DLD1 (cell line): ENCODE data around the gene SDHA.
"Not testable (repeated sequence)": the region's sequence is repeated elsewhere in the genome, so short reads cannot be mapped to it uniquely, and the experiment has no call there.

Experiments used
- in situ Hi-C: cut with HindIII; loops from 2 replicates; pipeline ENCODE4 v1.10.0; 2017; ENCODE audit warnings: low sequenced_read_pairs

Gene SDHA

GRCh38 chr5:251975-252374, 33.9 kb downstream of the SDHA start:
- in situ Hi-C loops = not testable (repeated sequence)

DNA sequence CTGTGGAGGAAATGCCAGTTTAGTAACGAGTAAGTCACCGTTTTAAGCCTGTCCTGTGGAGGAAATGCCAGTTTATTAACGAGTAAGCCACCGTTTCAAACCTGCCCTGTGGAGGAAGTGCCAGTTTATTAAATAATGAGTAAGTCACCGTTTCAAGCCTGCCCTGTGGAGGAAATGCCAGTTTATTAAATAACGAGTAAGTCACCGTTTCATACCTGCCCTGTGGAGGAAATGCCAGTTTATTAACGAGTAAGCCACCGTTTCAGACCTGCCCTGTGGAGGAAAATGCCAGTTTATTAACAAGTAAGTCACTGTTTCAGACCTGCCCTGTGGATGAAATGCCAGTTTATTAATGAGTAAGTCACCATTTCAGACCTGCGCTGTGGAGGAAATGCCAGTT, 34.4 kb downstream of the SDHA start:
- in situ Hi-C loops = no loop called here

DNA sequence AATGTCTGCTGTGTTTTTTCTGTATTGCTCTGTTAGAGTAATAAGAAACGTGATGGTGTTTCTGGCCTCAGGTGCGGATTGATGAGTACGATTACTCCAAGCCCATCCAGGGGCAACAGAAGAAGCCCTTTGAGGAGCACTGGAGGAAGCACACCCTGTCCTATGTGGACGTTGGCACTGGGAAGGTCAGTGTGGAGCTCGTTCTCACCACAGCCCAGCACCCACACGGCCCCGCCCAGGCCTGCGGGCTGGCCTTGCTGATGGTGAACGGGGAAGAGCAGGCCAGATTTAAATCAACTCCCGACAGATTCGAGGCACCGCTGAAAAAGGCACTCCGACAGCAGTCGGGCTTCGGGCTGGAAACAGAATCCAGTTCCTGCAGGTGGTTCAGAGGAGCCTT, 36.2 kb downstream of the SDHA start:
- in situ Hi-C loops = not testable (repeated sequence)

GRCh38 chr5:255116-255515, 37.0 kb downstream of the SDHA start:
- in situ Hi-C loops = not testable (repeated sequence)

DNA sequence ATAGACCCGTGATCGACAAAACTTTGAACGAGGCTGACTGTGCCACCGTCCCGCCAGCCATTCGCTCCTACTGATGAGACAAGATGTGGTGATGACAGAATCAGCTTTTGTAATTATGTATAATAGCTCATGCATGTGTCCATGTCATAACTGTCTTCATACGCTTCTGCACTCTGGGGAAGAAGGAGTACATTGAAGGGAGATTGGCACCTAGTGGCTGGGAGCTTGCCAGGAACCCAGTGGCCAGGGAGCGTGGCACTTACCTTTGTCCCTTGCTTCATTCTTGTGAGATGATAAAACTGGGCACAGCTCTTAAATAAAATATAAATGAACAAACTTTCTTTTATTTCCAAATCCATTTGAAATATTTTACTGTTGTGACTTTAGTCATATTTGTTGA, 38.2 kb downstream of the SDHA start:
- in situ Hi-C loops = not testable (repeated sequence)

DNA sequence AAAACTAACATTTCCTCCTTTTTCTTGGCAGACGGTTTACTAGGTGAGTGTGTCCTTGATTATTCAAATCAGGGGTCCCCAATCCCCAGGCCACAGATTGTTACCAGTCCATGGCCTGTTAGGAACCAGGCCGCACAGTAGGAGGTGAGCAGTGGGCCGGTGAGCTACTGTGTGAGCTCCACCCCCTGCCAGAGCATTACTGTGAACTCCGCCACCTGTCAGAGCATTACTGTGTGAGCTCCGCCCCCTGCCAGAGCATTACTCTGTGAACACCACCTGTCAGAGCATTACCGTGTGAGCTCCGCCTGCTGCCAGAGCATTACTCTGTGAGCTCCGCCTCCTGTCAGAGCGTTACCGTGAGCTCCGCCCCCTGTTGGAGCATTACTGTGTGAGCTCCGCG, 39.0 kb downstream of the SDHA start:
- in situ Hi-C loops = no loop called here

DNA sequence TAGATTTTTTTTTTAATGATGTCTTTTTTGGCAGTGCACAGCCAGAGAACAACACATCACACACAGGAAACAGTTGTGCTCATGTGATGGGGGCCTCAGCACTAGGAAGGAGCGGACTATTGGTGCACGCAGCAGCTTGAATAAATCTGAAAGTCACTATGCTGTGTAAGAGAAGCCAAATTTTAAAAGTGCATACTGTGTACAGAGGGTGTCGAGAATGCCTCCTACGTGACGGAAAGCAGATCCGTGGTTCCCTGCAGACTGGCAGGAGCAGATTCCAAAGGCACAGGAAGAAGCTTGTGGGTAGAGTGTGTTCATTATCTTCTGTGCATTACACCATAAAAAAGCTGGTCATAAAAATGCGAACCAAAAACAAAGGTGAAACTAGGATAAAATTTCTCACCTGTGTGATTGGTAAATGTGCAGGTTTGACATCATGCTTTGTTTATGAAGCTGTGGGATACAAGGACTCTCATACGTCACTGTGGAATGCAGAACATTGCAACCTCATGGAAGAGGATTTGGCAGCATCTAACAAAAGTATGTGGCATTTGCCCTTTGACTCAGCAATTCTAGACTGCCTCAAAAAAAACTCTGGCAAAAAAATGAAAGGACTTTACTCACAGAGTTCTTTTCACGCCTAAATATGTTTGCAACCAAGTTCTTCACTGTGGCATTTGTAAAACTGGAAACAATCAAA, 45.3 kb downstream of the SDHA start:
- in situ Hi-C loops = not testable (repeated sequence)

DNA sequence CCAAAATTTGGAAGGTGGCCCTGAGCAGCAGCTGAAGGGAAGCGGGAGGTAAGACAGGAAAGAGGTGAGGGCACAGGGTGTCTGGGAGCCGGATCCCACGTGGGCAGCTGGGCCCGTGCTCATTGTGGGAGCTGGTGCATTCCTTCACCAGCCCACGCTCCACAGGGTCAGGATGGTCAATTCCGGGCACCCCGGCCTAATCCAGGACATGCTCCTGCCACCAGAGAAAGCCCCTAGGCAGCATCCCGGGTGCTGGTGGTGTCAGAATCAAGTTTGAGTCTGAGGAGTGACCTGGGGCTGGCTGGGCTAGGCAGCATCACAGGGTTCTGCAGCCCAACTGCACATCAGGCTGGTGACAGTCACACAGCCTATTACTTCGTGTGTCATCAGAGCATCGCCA, 46.2 kb downstream of the SDHA start:
- in situ Hi-C loops = no loop called here

DNA sequence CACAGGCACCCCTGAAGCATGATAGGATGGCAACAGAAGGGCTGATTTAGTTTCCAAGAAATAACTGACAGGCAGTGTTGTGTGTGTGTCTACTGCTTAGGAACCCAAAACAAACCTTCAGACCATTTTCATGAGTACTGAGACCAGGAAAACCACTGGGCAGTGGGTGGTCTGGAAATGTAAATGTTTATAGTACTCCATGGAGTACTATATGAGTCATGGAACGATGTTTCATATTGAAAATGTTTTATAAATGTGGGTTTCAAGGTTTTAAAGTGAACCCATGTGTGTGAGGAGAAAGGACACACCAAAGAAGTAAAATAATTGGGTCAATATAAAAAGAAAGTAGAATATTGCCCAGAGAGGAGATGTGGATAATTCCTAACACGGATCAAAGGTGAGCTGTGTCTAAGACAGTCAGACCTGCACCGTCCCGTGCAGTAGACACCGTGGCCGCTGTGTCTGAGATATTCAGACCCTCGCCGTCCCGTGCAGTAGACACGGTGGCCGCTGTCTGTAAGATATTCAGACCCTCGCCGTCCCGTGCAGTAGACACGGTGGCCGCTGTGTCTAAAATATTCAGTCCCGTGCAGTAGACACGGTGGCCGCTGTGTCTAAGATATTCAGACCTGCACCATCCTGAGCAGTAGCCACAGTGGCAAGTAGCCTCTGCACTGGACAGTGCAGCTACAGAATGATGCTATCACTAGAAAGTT, 48.3 kb downstream of the SDHA start:
- in situ Hi-C loops = not testable (repeated sequence)

GRCh38 chr5:267716-268115, 49.6 kb downstream of the SDHA start:
- in situ Hi-C loops = no loop called here

DNA sequence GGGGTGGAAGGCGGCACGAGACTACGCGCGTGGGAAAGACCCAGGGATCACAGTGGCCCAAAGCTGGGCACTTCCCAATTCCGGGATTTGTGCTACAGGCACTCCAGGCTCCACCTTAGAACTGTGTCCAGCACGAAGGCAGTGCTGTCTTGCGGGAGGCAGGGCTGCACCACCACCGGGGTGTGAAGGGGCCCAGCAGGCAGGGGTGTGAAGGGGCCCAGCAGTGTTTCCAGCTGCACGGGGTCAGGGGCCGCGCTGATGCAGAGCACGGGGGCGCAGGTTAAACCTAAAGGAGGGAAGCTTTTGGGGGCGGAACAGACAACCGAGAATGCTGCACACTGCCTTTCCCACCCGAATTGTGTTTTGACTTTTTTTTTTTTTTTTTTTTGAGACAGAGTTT, 52.2 kb downstream of the SDHA start:
- in situ Hi-C loops = no loop called here

- in situ Hi-C loops = not testable (repeated sequence)
These were observed 53.7 kb downstream of the SDHA start for GRCh38 chr5:271828-272167.

GRCh38 chr5:273091-273490, 55.0 kb downstream of the SDHA start:
- in situ Hi-C loops = not testable (repeated sequence)

DNA sequence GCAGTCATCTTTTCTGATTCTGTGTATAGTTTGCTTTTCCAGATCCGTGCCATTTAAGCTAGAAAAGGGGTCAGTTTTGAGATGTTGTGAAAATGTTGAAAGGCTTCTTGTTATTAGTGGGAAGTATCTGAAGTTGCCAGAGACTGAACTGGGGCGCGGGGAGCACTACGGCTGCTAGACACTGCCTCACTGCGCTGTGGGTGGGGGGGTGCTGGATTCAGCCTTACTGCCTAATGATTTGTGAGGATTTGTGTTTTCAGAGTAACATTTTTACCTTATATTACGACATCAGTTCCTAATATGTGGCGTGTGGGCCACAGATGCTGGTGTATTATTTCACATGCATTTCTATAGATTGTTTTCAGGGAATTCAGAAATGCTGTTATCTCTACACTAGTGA, 55.4 kb downstream of the SDHA start:
- in situ Hi-C loops = not testable (repeated sequence)

- in situ Hi-C loops = not testable (repeated sequence)
These were observed 56.2 kb downstream of the SDHA start for GRCh38 chr5:274346-274745.

DNA sequence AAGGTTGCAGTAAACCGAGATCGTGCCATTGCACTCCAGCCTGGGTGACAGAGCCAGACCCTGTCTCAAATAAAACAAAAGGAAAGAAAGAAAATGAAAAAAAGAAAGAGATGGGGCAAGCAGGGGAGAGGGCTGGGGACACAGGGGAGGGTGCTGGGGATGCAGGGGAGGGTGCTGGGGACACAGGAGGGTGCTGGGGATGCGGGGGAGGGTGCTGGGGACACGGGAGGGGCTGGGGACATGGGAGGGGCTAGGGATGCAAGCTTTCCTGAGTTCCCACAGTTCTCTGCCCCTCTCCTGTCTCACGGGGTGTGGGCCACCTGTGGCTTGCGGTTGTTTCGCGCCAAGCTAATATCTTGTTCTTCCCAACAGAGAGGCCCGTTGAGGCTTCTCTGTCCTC, 60.5 kb downstream of the SDHA start:
- in situ Hi-C loops = no loop called here

- in situ Hi-C loops = not testable (repeated sequence)
These were observed 61.0 kb downstream of the SDHA start for GRCh38 chr5:279051-279665.

DNA sequence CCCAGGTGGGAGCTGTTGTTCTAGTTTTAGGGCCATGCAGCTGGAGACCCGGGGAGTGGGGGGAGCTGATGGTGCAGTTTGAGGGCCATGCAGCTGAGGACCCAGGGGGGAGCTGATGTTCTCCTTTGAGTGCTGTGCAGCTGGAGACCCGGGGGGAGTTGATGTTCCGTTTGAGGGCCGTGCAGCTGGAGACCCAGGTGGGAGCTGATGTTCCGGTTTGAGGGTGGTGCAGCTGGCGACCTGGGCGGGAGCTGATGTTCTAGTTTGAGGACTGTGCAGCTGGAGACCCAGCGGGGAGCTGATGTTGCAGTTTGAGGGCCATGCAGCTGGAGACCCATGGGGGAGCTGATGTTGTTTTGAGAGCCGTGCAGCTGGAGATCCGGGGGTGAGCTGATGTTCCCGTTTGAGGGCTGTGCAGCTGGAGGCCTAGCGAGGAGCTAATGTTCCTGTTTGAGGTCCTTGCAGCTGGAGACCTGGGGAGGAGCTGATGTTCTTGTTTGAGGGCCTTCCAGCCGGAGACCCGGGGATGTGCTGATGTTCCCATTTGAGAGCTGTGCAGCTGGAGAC, 68.0 kb downstream of the SDHA start:
- in situ Hi-C loops = no loop called here

GRCh38 chr5:290200-290599, 72.1 kb downstream of the SDHA start:
- in situ Hi-C loops = not testable (repeated sequence)

GRCh38 chr5:291345-291744, 73.2 kb downstream of the SDHA start:
- in situ Hi-C loops = not testable (repeated sequence)

DNA sequence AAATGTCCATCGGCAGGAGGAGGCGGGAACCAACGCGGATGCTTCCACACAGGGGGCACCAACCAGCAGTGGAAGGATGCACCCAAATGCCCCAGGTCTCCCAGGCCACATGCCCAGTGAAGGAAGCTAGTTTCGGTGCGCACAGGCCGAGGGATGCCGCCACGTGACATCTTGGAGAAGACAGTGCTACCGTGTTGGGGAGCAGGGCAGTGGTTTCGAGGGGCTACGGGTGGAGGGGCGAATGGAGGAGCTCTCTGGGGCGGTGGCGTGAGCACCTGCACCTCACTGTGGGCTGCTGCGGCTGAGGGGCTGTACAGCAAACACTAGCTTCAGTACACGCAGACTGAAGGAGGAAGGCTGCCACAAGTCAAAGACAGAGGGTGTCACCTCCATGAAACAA, 76.7 kb downstream of the SDHA start:
- in situ Hi-C loops = not testable (repeated sequence)

- in situ Hi-C loops = not testable (repeated sequence)
These were observed 78.1 kb downstream of the SDHA start for GRCh38 chr5:296207-296606.
